Endothelial cell of umbilical vein (primary cell): Measurements from ENCODE around the gene MEOX2. TPM values are rescaled to one million over a fixed set of nuclear protein-coding genes. Genes with fewer than 3 reads are reported as not detected.

Experiments
- BruUV-seq: library from RNA; stranded (reverse); fragments of 400-500 nt; replicated peaks from 2 replicates; lab custom pipeline; 2021; lab: Mats Ljungman, UMichigan
- CTCF ChIA-PET: fragments of 300-600, 350-600 bp; sonication (Branson Sonifier 250); formaldehyde crosslinking; loops from one replicate; lab custom pipeline; 2021; ENCODE audit warnings: antibody characterized with exemption, inconsistent platforms; lab: Charles Lee
- POLR2A ChIA-PET: fragments of 300-600, 350-600 bp; sonication (Branson Sonifier 250); formaldehyde crosslinking; loops from one replicate; lab custom pipeline; 2021; ENCODE audit warnings: antibody characterized with exemption, inconsistent platforms; lab: Charles Lee
- DNase-seq: peaks from one replicate; pipeline ENCODE4 v3.0.0-alpha.2; 2011; ENCODE audit warnings: low read depth, low spot score
- FAIRE-seq: peaks from 2 replicates; lab custom pipeline; 2011; peaks lifted over from hg19 to GRCh38; lab: Jason Lieb, UNC
- H2AFZ ChIP-seq: 2 replicates; pipeline ENCODE4 v1.6.0; 2012; ENCODE audit warnings: low read depth, low read length, control low read depth, inconsistent platforms
- H3K27ac ChIP-seq: 2 replicates; pipeline ENCODE4 v1.5.1; 2011; ENCODE audit warnings: low read depth, mild to moderate bottlenecking, control low read depth, low read length, moderate library complexity; ENCODE audit not compliant: insufficient read depth
- H3K27me3 ChIP-seq, 2 experiments: 2 replicates each; pipeline versions ENCODE4 v1.6.0 to v1.6.1; 2011; ENCODE audit warnings: low read length in 2 of 2, mixed read lengths in 1 of 2; ENCODE audit not compliant: control insufficient read depth in 2 of 2, insufficient read depth in 2 of 2
- H3K36me3 ChIP-seq, 2 experiments: 2 replicates in 1 of 2; 3 replicates in 1 of 2; pipeline ENCODE4 v1.5.1; 2011; ENCODE audit warnings: low read length in 2 of 2, mild to moderate bottlenecking in 1 of 2, moderate library complexity in 1 of 2; ENCODE audit not compliant: control insufficient read depth in 2 of 2, insufficient read depth in 2 of 2; ENCODE audit errors: extremely low read depth in 1 of 2
- H3K4me1 ChIP-seq: 3 replicates; pipeline ENCODE4 v1.5.1; 2011; ENCODE audit warnings: mild to moderate bottlenecking, low read length; ENCODE audit not compliant: control insufficient read depth, insufficient read depth; ENCODE audit errors: extremely low read depth
- H3K4me2 ChIP-seq: 2 replicates; pipeline ENCODE4 v1.6.1; 2011; ENCODE audit warnings: low read length, control low read depth, mixed read lengths; ENCODE audit not compliant: insufficient read depth
- H3K4me3 ChIP-seq, 3 experiments: fragments of 200-600 bp in 1 of 3; sonication (generic), shearing (Covaris generic) in 1 of 3; replicated peaks in 1 of 3; 2 replicates each; pipeline ENCODE4 v1.5.1; 2011 to 2016; ENCODE audit warnings: control low read depth in 3 of 3, low read length in 3 of 3, mild to moderate bottlenecking in 2 of 3, inconsistent platforms in 1 of 3, low read depth in 1 of 3, moderate library complexity in 1 of 3; ENCODE audit not compliant: insufficient read depth in 1 of 3
- H3K79me2 ChIP-seq: 2 replicates; pipeline ENCODE4 v1.6.0; 2012; ENCODE audit warnings: low read length, inconsistent platforms; ENCODE audit not compliant: control insufficient read depth, insufficient read depth
- H3K9ac ChIP-seq: replicated peaks from 2 replicates; pipeline ENCODE3; 2011; ENCODE audit warnings: low read length, control low read depth; ENCODE audit not compliant: insufficient read depth; ENCODE audit errors: extremely low read depth
- H3K9me1 ChIP-seq: replicated peaks from 3 replicates; pipeline ENCODE4 v1.6.0; 2011; ENCODE audit warnings: mild to moderate bottlenecking, low read length; ENCODE audit not compliant: control insufficient read depth, insufficient read depth; ENCODE audit errors: extremely low read depth
- H3K9me3 ChIP-seq: replicated peaks from 2 replicates; pipeline ENCODE4 v1.5.1; 2012; ENCODE audit warnings: low read length, inconsistent platforms; ENCODE audit not compliant: control insufficient read depth, insufficient read depth
- H4K20me1 ChIP-seq: replicated peaks from 2 replicates; pipeline ENCODE3; 2011; ENCODE audit warnings: mild to moderate bottlenecking, low read length; ENCODE audit not compliant: control insufficient read depth, insufficient read depth; ENCODE audit errors: extremely low read depth
- CTCF ChIP-seq, 2 donors: IDR thresholded peaks; 1 replicate in 1 of 2; 2 replicates in 1 of 2; pipeline ENCODE4 v1.5.1; 2011; ENCODE audit warnings: low read length in 2 of 2, mild to moderate bottlenecking in 2 of 2, moderate library complexity in 2 of 2, control low read depth in 1 of 2, inconsistent platforms in 1 of 2, low read depth in 1 of 2; ENCODE audit not compliant: insufficient read depth in 1 of 2; ENCODE audit errors: extremely low read depth in 1 of 2
- EZH2 ChIP-seq: IDR thresholded peaks from 2 replicates; pipeline ENCODE4 v1.6.1; 2012; ENCODE audit warnings: borderline replicate concordance, low read depth, mild to moderate bottlenecking, moderate library complexity, low read length, inconsistent platforms; ENCODE audit not compliant: severe bottlenecking
- FOS ChIP-seq: IDR thresholded peaks from 2 replicates; pipeline ENCODE4 v1.6.1; 2011; ENCODE audit warnings: mild to moderate bottlenecking, low read length, moderate library complexity, borderline replicate concordance; ENCODE audit not compliant: insufficient read depth
- GATA2 ChIP-seq: IDR thresholded peaks from 2 replicates; pipeline ENCODE4 v1.7.0; 2011; ENCODE audit warnings: low read depth, mild to moderate bottlenecking, moderate library complexity, mixed read lengths, low read length; ENCODE audit not compliant: insufficient read length, insufficient read depth
- JUN ChIP-seq: IDR thresholded peaks from 2 replicates; pipeline ENCODE4 v1.6.1; 2011; ENCODE audit warnings: borderline replicate concordance, low read depth; ENCODE audit not compliant: insufficient read length, insufficient read depth
- MAX ChIP-seq: IDR thresholded peaks from 2 replicates; pipeline ENCODE4 v1.6.1; 2011; ENCODE audit not compliant: insufficient read depth, insufficient read length
- MYC ChIP-seq: IDR thresholded peaks from one replicate; pipeline ENCODE4 v1.6.1; 2011; ENCODE audit warnings: mild to moderate bottlenecking, low read depth, low read length
- POLR2A ChIP-seq: IDR thresholded peaks from 2 replicates; pipeline ENCODE4 v1.6.1; 2012; ENCODE audit warnings: low read depth, mild to moderate bottlenecking, control low read depth, low read length
- POLR2AphosphoS5 ChIP-seq: IDR thresholded peaks from 2 replicates; pipeline ENCODE4 v1.6.1; 2012; ENCODE audit warnings: low read depth, mild to moderate bottlenecking, control low read depth, low read length, moderate library complexity; ENCODE audit not compliant: insufficient read depth
- dilution Hi-C: fragments of 300-500 bp; cut with MboI; formaldehyde crosslinking; loops from one replicate; pipeline ENCODE4 v1.15.0; 2019; ENCODE audit warnings: low sequenced_read_pairs; ENCODE audit not compliant: extremely low pct_ligation_motif_present
- intact Hi-C: fragments of 100-400 bp; cut with micrococcal nuclease; formaldehyde crosslinking; loops from one replicate; pipeline ENCODE4 v1.10.0; 2022
- polyA plus RNA-seq, 4 experiments: library from polyadenylated mRNA; depleted of rRNA in 3 of 4; stranded (reverse) in 3 of 4; unstranded in 1 of 4; fragments of >200 nt; gene quantifications; 2 replicates each; pipeline versions ENCODE4 v1.2.1 to v1.2.3, GENCODE V29; 2011 to 2012; ENCODE audit warnings: missing spikeins in 1 of 4
- total RNA-seq: library from RNA; stranded (reverse); gene quantifications from 2 replicates; pipeline ENCODE4 v1.2.3, GENCODE V29; 2021

MEOX2 gene
- total and polyA plus RNA-seq, 2 donors (not counting 3 experiments of a cell fraction or from before 2014, with no cell fraction given): 11.6 to 45.1 TPM

- no peak overlapping the region for H2AFZ ChIP-seq
- intact Hi-C loops (loop anchor here (2.0 kb wide), 1 partner anchor 15 kb away; no protein-coding TSS in a partner anchor), dilution Hi-C loops (no loop called here)
- H3K27ac ChIP-seq: no peak overlapping the region
- no peak overlapping the region for H3K4me2 ChIP-seq
- H3K9me1 ChIP-seq: no peaks in the 10 kb centered on the region
- ChIA-PET CTCF (no interaction called here), POLR2A (no interaction called here)
- H3K36me3 ChIP-seq: no peaks in the 10 kb centered on the region
- peaks cover 14% of the 10 kb centered on the region for H3K79me2 ChIP-seq
- TF ChIP-seq CTCF (IDR thresholded peaks at IDR 0.05; ENCODE audit: extremely low read depth in 1 of 2, insufficient read depth in 1 of 2, low read depth in 1 of 2, low read length in 2 of 2): no peak
- TF ChIP-seq GATA2: no peak
- TF ChIP-seq MYC: no peak
- TF ChIP-seq POLR2A: no peak
- TF ChIP-seq POLR2AphosphoS5: no peak
- no peak for TF ChIP-seq JUN
- TF ChIP-seq FOS: no peak
- no peak for TF ChIP-seq EZH2
- no peak for TF ChIP-seq MAX
- no peak for FAIRE-seq
- DNase-seq: no peak
- no TSS peak for BruUV-seq
- H3K9ac ChIP-seq: no peak overlapping the region
- H3K27me3 ChIP-seq: no peaks in the 10 kb centered on the region
- peaks cover 7% of the 10 kb centered on the region for H3K4me1 ChIP-seq
- H3K9me3 ChIP-seq: no peaks in the 10 kb centered on the region
- H3K4me3 ChIP-seq: no peak overlapping the region
- no peaks in the 10 kb centered on the region for H4K20me1 ChIP-seq
These were observed 16.9 kb downstream of the MEOX2 start for GRCh38 chr7:15669443-15670090.
